PC-9 (cell line): ENCODE data around the gene PLCG2. TPM values are rescaled to one million over a fixed set of nuclear protein-coding genes. Genes with fewer than 3 reads are reported as not detected.

Source experiments
- BruUV-seq: library from RNA; stranded (reverse); fragments of 400-500 nt; replicated peaks from 2 replicates; lab custom pipeline; 2021; lab: Mats Ljungman, UMichigan
- CTCF ChIA-PET: fragments of 300-600 bp; sonication (Branson Sonifier 250); formaldehyde crosslinking; loops from one replicate; lab custom pipeline; 2022; ENCODE audit warnings: antibody characterized with exemption; lab: Charles Lee
- POLR2A ChIA-PET: fragments of 300-600 bp; sonication (Branson Sonifier 250); formaldehyde crosslinking; loops from one replicate; lab custom pipeline; 2022; ENCODE audit warnings: antibody characterized with exemption; ENCODE audit not compliant: unreplicated experiment; lab: Charles Lee
- DNase-seq, 2 experiments: peaks; one replicate each; pipeline versions ENCODE4 v3.0.0 to v3.0.0-alpha.2; 2015 to 2022; ENCODE audit warnings: mixed read lengths in 1 of 2
- H2AFZ ChIP-seq: fragments of 200-600 bp; sonication (generic); 2 replicates; pipeline ENCODE4 v1.8.1; 2017; ENCODE audit warnings: antibody characterized with exemption
- H3F3A ChIP-seq: fragments of 200-600 bp; sonication (generic); 2 replicates; pipeline ENCODE4 v1.8.1; 2017; ENCODE audit warnings: antibody characterized with exemption, mild to moderate bottlenecking, low read depth; ENCODE audit not compliant: insufficient read depth
- H3K27ac ChIP-seq: fragments of 200-600 bp; sonication (generic); 2 replicates; pipeline ENCODE4 v1.6.1; 2016; ENCODE audit warnings: mixed run types
- H3K27me3 ChIP-seq: fragments of 200-600 bp; sonication (generic); 2 replicates; pipeline ENCODE4 v1.6.1; 2016; ENCODE audit warnings: low read depth, mixed run types; ENCODE audit not compliant: insufficient read depth
- H3K36me3 ChIP-seq: fragments of 200-600 bp; sonication (generic); 2 replicates; pipeline ENCODE4 v1.6.1; 2016; ENCODE audit warnings: low read depth, mixed run types
- H3K4me1 ChIP-seq: fragments of 200-600 bp; sonication (generic); replicated peaks from 2 replicates; pipeline ENCODE4 v1.6.1; 2016; ENCODE audit warnings: mixed run types; ENCODE audit not compliant: insufficient read depth
- H3K4me2 ChIP-seq: fragments of 200-600 bp; sonication (generic); 2 replicates; pipeline ENCODE4 v1.6.1; 2017; ENCODE audit warnings: mixed run types
- H3K4me3 ChIP-seq: fragments of 200-600 bp; sonication (generic); 2 replicates; pipeline ENCODE4 v1.6.1; 2016; ENCODE audit warnings: mixed run types
- H3K79me2 ChIP-seq: fragments of 200-600 bp; sonication (generic); 2 replicates; pipeline ENCODE4 v1.6.1; 2017; ENCODE audit warnings: low read depth, mixed run types
- H3K9me2 ChIP-seq: fragments of 200-600 bp; sonication (generic); 2 replicates; pipeline ENCODE4 v1.8.1; 2017; ENCODE audit warnings: mild to moderate bottlenecking; ENCODE audit not compliant: insufficient read depth
- H3K9me3 ChIP-seq: fragments of 200-600 bp; sonication (generic); 2 replicates; pipeline ENCODE4 v1.8.1; 2016; ENCODE audit warnings: low read depth; ENCODE audit not compliant: insufficient read depth
- H4K20me1 ChIP-seq: fragments of 200-600 bp; sonication (generic); 2 replicates; pipeline ENCODE4 v1.8.1; 2017; ENCODE audit not compliant: insufficient read depth
- EZH2 ChIP-seq: fragments of 200-600 bp; sonication (generic); IDR thresholded peaks from 2 replicates; pipeline ENCODE4 v1.8.0; 2017; ENCODE audit warnings: antibody characterized with exemption, low read depth
- intact Hi-C: fragments of 100-400 bp; cut with micrococcal nuclease; formaldehyde crosslinking; loops from one replicate; pipeline ENCODE4 v1.10.0; 2022; ENCODE audit not compliant: unreplicated experiment
- total RNA-seq: library from RNA; stranded (reverse); gene quantifications from 2 replicates; pipeline ENCODE4 v1.2.3, GENCODE V29; 2021
- TF ChIP-seq, protein P1 (sequence below): fragments of 200-600 bp; sonication (generic); conservative IDR thresholded peaks from 2 replicates; pipeline ENCODE4 v1.6.1; 2017; ENCODE audit warnings: mixed run types, antibody characterized with exemption, mild to moderate bottlenecking, moderate library complexity

PLCG2 gene
- total RNA-seq, 1 experiment from 2014 or later = 10.8 TPM

DNA sequence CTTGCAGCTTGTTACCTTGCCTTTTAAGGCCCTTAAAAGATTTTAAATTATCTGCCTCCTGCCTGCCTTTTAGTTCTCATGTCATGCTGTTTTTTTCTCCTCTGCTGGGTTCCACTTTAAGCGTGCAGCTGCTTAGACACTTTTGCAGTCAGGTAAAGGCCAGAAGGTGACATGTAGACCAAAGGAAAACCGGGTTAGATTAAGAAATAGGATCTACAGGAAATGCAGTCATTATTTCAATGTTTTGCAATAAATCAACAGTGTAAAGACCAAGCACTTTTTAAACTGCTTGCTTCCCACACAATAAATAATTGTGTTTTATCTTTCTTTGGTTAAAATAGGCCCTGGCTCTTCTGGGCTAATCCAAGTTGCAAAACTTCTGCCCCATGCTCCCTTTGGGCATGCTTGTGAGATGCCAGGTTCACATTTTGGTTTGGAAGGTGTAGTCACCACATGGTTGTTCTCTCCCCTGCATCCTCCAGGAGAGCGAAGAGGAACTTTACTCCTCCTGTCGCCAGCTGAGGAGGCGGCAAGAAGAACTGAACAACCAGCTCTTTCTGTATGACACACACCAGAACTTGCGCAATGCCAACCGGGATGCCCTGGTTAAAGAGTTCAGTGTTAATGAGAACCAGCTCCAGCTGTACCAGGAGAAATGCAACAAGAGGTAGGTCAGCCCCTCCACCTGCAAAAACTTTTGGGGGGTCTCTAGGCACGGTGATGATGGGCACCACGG, 177.3 kb downstream of the PLCG2 start:
- BruUV-seq = no TSS peak
- Histone ChIP-seq H3K4me1 (no peaks in the 10 kb centered on the region), H3K4me3 (no peak overlapping the region), H3K36me3 (no peaks in the 10 kb centered on the region), H3F3A (no peaks in the 10 kb centered on the region), H2AFZ (no peak overlapping the region), H3K9me2 (no peaks in the 10 kb centered on the region), H3K9me3 (peaks cover 2% of the 10 kb centered on the region; the same call in 1 of the 2 replicates), H3K27ac (no peak overlapping the region), H3K4me2 (no peak overlapping the region), H3K27me3 (0 out of 2 replicates have a peak, but pooled peaks cover 5% of the 10 kb centered on the region), H3K79me2 (no peaks in the 10 kb centered on the region), H4K20me1 (no peaks in the 10 kb centered on the region)
- TF ChIP-seq EZH2 = no peak
- intact Hi-C loops = no loop called here
- no peak for DNase-seq
- ChIA-PET POLR2A (no interaction called here), CTCF (no interaction called here)

DNA sequence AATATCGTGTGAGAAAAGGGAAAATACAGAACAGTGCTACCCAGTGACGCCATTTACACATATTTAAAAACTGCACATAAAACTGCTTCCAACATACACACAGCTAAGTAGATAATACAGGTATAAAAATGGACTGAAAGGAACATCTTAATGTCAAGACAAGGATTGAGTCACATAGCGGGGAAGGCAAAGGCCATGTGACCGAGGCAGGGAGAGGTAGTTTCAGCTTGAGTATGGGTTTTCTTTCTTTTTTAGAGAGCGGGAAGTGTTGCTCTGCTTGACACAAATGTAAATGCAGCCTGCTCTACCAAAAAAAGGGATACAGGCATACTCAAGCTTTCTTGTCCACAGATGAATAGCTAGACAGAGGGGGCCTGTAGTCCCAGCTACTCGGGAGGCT, 185.7 kb downstream of the PLCG2 start:
- DNase-seq = no peak
- peaks cover 9% of the 10 kb centered on the region for H3K27me3 ChIP-seq
- no peak overlapping the region for H2AFZ ChIP-seq
- ChIA-PET CTCF (no interaction called here), POLR2A (no interaction called here)
- no peaks in the 10 kb centered on the region for H4K20me1 ChIP-seq
- no peak overlapping the region for H3K27ac ChIP-seq
- H3F3A ChIP-seq = no peaks in the 10 kb centered on the region
- H3K4me1 ChIP-seq = no peaks in the 10 kb centered on the region
- no peaks in the 10 kb centered on the region for H3K9me2 ChIP-seq
- no peaks in the 10 kb centered on the region for H3K9me3 ChIP-seq
- BruUV-seq = no TSS peak
- no peaks in the 10 kb centered on the region for H3K79me2 ChIP-seq
- TF ChIP-seq, protein P1, sequence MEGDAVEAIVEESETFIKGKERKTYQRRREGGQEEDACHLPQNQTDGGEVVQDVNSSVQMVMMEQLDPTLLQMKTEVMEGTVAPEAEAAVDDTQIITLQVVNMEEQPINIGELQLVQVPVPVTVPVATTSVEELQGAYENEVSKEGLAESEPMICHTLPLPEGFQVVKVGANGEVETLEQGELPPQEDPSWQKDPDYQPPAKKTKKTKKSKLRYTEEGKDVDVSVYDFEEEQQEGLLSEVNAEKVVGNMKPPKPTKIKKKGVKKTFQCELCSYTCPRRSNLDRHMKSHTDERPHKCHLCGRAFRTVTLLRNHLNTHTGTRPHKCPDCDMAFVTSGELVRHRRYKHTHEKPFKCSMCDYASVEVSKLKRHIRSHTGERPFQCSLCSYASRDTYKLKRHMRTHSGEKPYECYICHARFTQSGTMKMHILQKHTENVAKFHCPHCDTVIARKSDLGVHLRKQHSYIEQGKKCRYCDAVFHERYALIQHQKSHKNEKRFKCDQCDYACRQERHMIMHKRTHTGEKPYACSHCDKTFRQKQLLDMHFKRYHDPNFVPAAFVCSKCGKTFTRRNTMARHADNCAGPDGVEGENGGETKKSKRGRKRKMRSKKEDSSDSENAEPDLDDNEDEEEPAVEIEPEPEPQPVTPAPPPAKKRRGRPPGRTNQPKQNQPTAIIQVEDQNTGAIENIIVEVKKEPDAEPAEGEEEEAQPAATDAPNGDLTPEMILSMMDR = no peak
- TF ChIP-seq EZH2 = no peak
- intact Hi-C loops = no loop called here
- H3K36me3 ChIP-seq = no peaks in the 10 kb centered on the region
- no peak overlapping the region for H3K4me2 ChIP-seq
- no peak overlapping the region for H3K4me3 ChIP-seq

DNA sequence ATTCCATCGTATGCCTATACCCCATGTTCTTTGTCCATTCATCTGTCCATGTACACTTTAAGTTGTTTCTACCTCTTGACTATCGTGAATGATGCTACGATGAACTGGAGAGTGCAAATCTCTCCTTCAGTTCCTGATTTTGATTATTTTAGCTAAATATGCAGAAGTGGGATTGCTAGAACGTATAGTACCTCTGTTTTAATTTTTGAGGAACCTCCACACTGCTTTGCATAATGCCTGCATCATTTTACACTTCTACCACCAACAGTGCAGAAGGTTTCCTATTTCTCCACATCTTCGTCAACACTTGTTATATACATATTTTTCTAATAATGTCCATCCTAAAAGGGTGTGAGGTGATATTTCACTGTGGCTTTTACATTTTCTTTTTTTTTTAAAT, 188.3 kb downstream of the PLCG2 start:
- H3K9me3 ChIP-seq = no peaks in the 10 kb centered on the region
- peaks cover 9% of the 10 kb centered on the region for H3K27me3 ChIP-seq
- no TSS peak for BruUV-seq
- no peak for TF ChIP-seq EZH2
- TF ChIP-seq, protein P1 = no peak
- no peaks in the 10 kb centered on the region for H3K4me1 ChIP-seq
- ChIA-PET POLR2A (no interaction called here), CTCF (no interaction called here)
- no peak overlapping the region for H3K27ac ChIP-seq
- no peak overlapping the region for H2AFZ ChIP-seq
- H3K79me2 ChIP-seq = no peaks in the 10 kb centered on the region
- H3K4me2 ChIP-seq = no peak overlapping the region
- no peaks in the 10 kb centered on the region for H3K36me3 ChIP-seq
- H3F3A ChIP-seq = no peaks in the 10 kb centered on the region
- H3K4me3 ChIP-seq = no peak overlapping the region
- H3K9me2 ChIP-seq = no peaks in the 10 kb centered on the region
- intact Hi-C loops = no loop called here
- DNase-seq = no peak
- no peaks in the 10 kb centered on the region for H4K20me1 ChIP-seq

DNA sequence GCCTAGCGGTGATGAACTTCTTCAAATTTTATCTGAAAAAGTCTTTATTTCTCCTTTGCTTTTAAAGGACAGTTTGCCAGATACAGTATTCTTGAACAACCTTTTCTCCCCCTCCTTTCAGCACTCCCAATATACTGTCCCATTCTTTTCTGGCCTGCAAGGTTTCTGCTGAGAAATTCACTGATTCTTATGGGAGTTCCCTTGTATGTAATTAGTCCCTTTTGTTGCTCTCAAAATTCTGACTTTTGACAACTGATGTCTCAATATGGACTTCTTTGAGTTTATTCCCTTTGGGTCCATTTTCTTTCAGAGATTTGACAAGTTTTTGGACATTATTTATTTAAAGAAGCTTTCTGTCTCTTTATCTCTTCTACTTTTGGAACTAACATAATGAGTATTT, 192.8 kb downstream of the PLCG2 start:
- intact Hi-C loops = no loop called here
- Histone ChIP-seq H3K4me1 (no peaks in the 10 kb centered on the region), H3K9me3 (no peaks in the 10 kb centered on the region), H2AFZ (no peak overlapping the region), H3F3A (no peaks in the 10 kb centered on the region), H4K20me1 (no peaks in the 10 kb centered on the region), H3K9me2 (no peaks in the 10 kb centered on the region), H3K79me2 (no peaks in the 10 kb centered on the region), H3K36me3 (no peaks in the 10 kb centered on the region), H3K27ac (no peak overlapping the region), H3K4me3 (no peak overlapping the region), H3K4me2 (no peak overlapping the region), H3K27me3 (peaks cover 9% of the 10 kb centered on the region)
- DNase-seq = no peak
- BruUV-seq = no TSS peak
- TF ChIP-seq, protein P1 = no peak
- TF ChIP-seq EZH2 = no peak
- ChIA-PET CTCF (no interaction called here), POLR2A (no interaction called here)
